GM19438 (cell line): ENCODE results near the gene JAGN1.
"Not testable (repeated sequence)": the region's sequence is repeated elsewhere in the genome, so short reads cannot be mapped to it uniquely, and the experiment has no call there.

Source experiments
- ATAC-seq: cut with Tn5 transposase; IDR thresholded peaks from one replicate; pipeline ENCODE4 v1.9.1; 2021; ENCODE audit warnings: low read depth; ENCODE audit not compliant: unreplicated experiment

JAGN1 gene

DNA sequence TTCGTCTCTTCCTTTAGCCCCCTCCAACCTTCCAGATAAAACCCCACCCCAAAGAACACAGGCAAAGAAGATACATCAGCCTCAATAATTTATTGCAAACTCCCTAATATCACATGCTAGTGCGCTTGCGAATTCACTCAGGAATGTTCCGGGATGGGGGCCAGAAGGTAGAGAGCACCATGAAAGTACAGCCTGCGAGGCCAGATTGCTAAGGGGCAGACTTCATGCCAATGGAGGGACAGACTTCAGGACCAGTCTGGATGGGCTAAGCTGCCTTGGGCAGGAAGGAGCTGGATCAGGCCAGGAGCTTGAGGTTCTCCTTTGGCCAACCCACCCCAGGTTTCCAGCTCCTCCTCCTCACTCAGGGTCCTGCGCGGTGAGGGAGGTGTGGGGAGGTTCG lies 23.8 kb upstream of the JAGN1 start:
- ATAC-seq, result no peak

DNA sequence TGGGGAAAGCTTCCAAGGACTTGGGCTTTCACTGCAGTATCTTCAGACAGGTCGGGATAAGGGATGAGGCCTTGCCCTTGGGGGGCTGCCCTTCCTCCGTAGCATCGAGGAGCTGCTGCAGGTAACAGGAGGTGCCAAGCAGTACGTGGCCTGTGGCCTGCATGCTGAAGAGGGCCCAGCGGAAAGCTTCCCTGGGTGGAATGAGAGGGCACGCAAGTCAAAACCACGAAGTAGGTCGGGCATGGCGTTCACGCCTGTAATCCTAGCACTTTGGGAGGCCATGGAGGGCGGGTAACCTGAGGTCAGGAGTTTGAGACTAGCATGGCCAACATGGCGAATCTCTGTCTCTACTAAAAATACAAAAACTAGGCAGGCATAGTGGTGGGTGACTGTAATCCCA lies 23.3 kb upstream of the JAGN1 start:
- no peak for ATAC-seq

DNA sequence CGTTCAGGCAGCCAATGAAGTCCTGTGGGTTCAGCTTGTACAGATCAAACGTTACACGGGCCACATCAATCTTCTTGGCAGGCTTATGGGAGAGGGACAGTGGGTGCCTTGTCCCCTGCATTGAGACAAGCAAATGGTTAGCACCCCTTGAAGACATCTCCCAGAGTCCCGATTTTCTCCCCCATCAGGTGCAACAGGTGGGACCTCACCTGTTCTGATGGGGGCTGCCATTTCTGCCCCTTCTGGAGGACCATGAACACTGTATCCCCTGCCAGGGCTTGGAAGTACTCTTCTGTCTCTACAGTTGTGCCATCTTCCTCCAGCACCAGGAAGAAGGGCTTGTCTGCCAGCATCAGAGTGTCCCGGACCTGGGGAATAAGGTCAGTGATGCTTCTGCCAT lies 20.5 kb upstream of the JAGN1 start:
- ATAC-seq, result no peak

DNA sequence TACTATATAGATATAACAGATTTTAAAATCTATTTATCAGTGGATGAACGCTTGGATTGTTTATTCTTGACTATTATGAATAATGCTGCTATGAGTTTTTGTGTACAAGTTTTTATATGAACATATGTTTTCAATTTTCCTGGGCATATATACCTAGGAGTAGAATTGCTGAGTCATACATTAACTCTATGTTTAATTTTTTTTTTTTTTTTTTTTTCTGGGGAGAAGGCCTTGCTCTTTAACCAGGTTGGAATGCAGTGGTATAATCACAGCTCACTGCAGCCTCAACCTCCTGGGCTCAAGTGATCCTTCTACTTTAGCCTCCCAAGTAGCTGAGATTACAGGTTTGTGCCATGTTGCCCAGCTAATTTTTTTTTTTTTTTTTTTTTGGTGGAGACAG lies 19.4 kb upstream of the JAGN1 start:
- no peak for ATAC-seq

DNA sequence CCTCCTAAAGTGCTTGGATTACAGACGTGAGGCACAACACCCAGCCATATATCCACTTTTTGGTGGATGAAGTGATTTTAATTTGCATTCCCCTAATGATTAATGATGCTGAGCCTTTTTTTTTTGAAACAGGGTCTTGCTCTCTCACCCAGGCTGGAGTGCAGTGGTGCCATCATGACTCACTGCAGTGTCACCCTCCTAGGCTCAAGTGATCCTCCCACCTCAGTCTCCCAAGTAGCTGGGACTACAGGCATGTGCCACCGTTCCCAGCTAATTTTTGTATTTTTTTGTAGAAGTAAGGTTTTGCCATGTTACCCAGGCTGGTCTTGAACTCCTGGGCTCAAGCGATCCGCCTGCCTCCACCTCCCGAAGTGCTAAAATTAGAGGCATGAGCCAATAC lies 18.3 kb upstream of the JAGN1 start:
- not testable (repeated sequence) for ATAC-seq

DNA sequence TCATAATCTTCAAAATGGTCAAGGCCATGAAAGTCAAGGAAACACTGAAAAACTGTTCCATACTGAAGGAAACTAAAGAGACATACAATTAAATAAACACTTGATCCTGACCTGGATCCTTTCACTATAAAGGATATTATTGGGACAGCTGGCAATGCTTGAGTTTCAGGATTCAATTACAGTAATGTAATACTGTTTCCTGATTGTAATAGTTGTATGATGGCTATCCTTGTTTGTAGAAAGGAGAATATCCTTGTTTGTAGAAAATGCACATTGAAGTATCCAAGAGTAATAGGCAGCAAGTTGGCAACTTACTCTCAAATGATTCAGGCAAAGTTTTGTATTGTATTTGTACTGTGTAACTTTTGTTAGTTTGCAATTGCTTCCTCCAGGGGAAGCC lies 15.0 kb upstream of the JAGN1 start:
- ATAC-seq, result no peak

DNA sequence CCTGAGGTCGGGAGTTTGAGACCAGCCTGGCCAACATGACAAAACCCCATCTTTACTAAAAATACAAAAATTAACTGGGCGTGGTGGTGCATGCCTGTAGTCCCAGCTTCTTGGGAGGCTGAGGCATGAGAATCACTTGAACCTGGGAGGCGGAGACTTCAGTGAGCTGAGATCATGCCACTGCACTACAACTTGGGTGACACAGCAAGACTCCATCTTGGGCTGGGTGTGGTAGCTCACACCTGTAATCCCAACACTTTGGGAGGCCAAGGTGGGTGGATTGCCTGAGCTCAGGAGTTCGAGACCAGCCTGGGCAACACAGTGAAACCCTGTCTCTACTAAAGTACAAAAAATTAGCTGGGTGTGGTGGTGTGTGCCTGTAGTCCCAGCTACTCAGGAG lies 14.2 kb upstream of the JAGN1 start:
- ATAC-seq, result not testable (repeated sequence)

DNA sequence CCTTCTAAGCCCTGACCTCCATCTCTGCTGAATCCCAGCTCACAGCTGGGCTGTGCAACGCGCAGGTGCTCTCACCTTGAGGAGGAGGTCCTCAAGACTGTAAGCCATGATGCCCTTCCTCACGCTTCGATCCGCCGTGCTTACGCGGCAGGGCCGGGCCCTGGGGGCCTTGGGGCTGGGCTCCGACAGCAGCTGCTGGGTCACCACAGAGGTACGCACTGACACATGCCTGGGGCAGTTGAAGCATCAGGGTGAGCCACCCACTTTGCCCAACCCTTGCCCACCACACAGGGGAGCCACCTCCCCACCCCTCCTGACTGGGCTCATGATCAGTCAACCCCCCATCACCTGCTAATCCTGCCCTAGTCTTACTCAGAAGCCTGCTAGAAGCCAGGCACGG lies 13.4 kb upstream of the JAGN1 start:
- ATAC-seq, result no peak

DNA sequence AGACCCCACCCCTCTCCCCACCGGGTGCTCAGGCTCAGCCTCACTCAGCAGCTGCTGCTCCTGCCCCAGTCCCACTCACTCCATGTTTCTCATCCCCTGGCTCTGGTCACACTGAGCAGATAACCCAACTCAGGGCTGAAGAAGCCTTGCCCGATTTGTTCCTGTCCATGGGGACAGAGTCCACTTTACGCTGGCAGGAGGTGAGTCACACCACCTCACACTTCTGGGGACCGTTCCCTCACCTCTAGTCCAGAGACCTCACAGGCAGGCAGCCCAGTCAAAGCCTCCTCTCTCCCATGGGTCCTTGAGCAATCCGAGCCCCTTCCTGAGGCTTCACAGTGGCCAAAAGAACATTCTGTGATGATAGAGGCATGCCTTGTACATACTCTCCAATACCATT lies 11.7 kb upstream of the JAGN1 start:
- no peak for ATAC-seq

DNA sequence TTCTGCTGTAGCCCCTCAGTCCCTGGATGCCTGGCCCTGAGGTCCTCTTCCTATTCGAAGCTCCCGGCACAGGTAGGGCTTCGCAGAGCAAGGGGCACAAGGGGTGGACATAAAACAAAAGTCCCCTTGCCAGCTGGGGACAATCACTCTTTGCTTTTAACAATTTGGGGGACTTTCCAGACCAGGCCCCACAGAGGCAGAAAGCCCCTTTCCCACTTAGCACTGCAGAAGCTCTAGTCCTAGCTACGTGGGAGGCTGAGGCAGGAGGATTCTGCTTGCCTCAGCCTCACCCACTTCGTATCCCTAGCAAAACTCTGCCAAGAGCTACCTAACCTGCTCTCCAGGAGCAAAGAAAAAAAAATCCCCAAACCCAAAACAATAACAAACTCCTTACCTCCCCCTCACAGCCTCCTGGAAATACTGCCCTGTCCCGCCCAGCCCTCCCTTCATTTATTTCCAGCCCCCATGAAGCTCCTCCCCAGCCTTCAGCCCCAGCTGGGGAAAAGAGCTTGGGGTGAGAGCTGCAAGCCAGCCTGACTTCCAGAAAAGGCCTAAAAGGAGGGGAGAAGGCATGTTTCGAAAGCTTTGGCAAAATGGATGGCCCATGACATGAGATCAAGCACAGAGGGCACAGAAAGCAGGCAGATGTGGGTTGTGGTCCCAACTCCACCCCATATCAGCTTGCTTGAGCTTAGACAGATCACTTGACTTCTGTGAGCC lies 10.4 kb upstream of the JAGN1 start, which contains the start of gene CIDEC:
Gene CIDEC (minus strand): TSS at position 424 of the 720 bp plus-strand sequence. CDS start 1,767 bp downstream, outside the sequence.
- ATAC-seq, result no peak

DNA sequence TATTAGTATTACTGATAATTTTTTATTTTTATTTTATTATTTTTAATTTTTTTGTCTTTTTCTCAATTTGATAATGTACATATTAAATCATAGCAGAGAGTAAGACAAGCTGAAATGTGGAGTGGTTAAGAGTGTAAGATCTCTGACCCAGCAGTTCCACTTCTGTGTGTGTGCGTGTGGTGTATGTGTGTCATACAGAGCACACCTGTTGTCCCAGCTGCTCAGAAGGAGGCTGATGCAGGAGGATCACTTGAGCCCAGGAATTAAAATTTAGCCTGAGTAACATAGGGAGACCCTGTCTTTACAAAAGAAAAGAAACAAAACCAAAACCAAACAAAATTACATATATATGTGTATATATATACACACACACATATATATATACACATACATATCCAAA lies 9.0 kb upstream of the JAGN1 start:
- no peak for ATAC-seq

DNA sequence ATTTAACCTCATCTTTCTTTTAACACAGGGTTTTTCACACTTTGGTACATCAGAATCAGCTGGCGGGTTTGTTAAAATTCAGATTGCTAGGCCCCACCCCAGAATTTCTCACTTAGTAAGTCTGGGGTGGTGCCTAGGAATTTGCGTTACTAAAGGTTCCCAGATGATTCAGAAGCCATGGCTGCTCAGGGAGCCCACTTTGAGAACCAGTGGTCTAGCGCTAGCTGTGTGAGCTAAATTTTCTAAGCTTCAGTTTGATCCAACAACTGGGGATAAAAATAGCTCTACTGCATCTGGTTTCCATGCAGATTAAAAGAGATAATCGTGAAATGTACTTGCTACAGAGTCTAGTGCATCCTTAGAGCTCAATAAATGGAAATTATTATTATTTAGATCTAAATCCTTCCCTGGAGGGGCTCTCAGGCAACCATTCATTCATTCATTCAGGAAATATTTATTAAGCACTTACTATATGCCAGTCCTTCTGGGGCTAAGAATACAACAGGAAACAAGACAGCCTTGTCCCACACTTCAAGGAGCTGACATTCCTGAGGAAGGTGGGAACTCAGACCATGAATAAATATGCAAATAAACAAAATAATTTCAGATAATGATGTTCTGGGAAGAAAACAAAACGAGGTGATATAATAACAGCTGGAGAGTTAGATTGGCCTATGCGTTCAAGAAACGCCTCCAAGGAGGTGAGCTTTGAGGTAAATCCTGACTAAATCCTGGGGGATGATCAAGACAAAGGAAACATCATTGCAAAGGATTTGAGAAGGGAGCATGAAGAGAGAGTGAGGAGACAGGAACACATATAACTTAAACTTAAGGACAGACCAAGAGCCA lies 6.5 kb upstream of the JAGN1 start:
- ATAC-seq, result no peak

DNA sequence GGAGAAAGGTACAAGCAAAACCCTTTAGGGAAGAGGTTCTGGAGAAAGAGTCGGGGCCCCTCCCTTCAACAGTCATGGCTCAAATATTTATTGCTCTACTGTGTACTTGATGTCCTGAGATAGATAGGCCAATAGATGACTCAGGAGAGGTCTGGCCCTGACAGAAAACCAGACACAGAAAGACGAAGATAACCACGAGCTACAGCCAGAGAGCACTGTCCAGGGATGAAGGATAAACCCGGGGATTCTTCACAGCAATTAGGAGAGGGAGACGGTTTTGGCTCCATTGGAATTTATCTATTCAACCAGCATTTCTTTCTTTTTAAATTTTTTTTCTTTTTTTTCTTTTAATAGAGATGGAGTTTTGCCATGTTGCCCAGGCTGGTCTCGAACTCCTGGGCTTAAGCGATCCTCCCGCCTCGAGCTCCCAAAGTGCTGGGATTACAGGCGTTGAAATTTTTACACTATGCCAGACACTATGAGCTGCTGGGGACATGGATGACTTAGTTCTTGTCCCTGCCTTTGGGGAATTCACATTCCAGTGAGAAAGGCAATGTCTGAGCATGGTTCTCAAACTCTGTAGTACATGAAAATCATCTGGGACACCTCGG lies 5.8 kb upstream of the JAGN1 start:
- ATAC-seq, result no peak

DNA sequence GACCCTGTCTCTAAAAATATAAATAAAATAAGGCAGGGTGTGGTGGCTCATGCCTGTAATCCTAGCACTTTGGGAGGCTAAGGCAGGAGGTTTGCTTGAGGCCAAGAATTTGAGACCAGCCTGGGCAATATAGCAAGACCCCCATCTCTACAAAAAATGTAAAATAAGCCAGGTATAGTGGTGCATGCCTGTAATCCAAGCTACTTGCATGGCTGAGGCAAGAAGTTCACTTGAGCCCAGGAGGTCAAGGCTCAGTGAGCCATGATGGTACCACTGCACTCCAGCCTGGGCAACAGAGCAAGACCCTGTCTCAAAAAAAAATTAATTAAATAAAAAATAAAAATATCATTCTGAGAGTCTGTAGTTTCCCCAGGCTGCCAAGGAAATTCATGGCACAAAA lies 4.1 kb upstream of the JAGN1 start:
- no peak for ATAC-seq

DNA sequence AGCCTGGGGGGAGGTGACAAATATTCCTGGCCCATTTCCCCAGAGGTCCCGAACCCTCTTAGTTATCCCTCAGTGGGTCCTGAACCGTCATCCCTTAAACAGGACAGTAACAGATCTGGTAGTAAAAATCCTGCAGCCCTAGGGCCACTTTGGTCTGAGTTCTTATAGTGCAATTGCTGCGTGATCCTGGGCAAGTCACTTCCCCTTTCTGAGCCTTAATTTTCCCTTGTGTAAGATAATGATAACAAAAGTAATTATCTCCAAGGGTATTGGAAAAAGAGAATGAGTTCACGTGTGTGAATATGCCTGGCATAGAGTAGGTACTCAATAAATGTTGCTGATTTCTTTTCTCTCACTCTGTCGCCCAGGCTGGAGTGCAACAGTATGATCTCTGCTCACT lies 2.9 kb upstream of the JAGN1 start:
- ATAC-seq, result no peak

DNA sequence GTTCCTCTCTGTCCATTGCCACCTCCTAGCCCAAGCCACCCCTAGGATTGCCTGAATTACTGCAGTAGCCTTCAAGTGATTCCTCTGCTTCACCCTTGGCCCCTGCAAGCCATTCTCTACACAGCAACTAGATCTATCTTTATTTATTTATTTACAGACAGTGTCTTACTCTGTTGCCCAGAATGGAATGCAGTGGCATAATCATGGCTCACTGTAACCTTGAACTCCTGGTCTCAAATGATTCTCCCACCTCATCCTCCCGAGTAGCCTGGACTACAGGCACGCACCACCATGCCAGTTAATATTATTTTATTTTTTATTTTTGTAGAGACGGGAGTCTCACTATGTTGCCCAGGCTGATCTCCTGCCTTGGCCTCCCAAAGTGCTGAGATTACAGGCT lies 1.9 kb upstream of the JAGN1 start:
- ATAC-seq, result no peak

DNA sequence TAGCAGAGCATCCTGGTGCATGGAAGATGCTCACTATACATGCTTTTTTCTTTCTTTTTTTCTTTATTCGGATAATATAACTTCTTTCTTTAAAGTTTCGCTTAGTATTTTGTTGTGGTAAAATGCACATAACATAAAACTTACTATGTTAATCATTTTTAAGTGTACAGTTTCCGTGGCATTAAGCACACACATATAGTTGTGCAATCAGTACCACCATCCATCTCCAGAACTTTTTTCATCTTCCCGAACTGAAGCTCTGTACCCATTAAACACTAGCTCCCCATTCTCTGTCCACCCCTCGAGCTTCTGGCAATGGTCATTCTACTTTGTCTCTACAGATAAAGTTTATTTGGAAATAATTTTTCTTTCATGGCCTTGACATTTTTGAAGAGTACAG lies 1.0 kb upstream of the JAGN1 start:
- no peak for ATAC-seq

DNA sequence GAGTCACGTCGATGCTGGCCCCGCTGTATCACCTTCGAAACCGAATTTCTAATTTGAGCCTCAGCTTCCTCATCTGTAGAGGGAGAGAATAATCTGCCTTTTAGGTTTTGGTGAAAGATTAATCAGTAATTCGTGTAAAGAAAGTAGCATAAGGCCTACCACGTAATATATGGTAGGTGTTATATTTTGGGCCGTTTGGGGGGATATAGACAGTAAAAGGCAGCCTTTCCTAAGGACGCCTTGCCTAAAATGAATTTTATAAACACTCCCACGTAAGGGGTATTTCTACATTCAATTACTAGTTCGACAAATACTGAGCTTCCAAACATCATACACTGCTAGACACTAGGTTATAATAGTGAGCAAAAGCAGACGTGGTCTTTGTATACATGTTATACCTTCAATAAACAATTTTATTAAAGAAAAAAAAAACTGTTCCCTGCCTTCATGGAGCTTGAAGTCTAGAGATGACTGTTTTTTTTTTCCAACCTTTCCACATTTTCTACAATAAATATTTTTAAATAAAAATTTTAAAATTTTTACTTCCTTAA lies 737 bp downstream of the JAGN1 start:
- ATAC-seq, result no peak

DNA sequence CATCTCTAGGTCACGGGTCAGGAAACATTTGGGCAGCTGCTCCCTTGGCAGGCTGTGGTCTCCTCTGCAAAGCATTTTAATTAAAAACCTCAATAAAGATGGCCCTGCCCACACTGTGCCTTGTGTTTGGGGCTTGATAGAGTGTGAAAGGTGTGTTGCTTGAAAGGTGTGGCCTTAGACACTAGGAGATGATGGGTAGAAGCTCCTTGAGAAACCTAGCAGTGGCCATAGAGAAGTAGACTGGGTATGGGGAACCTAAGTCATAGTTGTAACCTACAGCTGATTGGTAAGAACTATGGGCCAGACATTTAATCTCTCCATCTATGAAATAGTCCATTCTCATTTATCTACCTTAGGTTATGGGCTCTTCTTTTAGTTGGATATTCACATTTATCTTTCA lies 3.3 kb downstream of the JAGN1 start:
- ATAC-seq, result no peak

DNA sequence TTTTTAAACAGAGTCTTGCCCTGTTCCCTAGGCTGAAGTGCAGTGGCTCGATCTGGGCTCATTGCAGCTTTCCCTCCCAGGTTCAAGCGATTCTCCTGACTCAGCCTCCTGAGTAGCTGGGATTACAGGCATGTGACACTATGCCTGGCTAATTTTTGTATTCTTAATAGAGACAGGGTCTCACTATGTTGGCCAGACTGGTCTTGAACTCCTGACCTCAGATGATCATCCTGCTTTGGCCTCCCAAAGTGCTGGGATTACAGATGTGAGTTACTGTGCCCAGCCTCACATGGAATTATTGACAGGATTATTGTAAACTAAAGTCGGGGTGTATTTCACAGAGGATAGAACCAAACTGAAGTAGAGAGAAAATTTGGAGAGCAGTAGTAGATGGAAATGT lies 5.3 kb downstream of the JAGN1 start:
- not testable (repeated sequence) for ATAC-seq

DNA sequence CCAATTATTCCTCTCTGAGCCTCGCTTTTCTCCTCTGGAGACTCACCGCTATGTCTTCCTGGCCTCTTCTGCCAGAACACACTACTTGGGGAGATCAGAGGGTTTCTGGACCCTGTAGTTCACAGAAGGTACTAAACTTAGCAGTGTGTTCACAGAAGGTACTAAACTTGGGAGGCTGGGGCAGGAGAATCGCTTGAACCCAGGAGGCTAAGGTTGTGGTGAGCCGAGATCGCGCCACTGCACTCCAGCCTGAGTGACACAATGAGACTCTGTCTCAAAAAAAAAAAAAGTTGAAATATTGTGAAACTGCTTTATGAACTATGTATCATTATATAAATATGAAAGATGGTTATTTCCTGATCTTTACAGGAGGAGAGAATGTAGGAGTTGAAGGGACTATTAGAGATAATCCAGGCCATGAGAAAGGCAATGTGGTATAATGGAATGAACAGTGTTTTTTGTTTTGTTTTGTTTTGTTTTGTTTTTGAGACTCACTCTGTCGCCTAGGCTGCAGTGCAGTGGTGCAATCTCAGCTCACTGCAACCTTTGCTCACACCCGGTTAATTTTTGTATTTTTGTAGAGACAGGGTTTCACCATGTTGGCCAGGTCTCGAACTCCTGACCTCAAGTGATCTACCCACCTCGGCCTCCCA lies 6.5 kb downstream of the JAGN1 start:
- not testable (repeated sequence) for ATAC-seq
